Activated T-helper 1 cell treated with anti-CD3 and anti-CD28 coated beads, Interleukin-12 subunit alpha, Interleukin-12 subunit beta, Interleukin-2, Interleukin-4 antibody, amounts not matched to agents 30 ng/mL and 10 ng/mL and 1 ng/mL, durations not matched to agents 14 hours and 24 hours and 36 hours (primary cell): Measurements from ENCODE around the gene DPP6. TPM values are rescaled to one million over a fixed set of nuclear protein-coding genes. Genes with fewer than 3 reads are reported as not detected.

Source experiments
- DNase-seq: peaks from one replicate; pipeline ENCODE4 v3.0.0; 2021; ENCODE audit warnings: low spot score
- H3K27ac Mint-ChIP-seq: one replicate; pipeline ENCODE4 v1.8.0; 2021; ENCODE audit warnings: mild to moderate bottlenecking, mixed read lengths
- H3K27me3 Mint-ChIP-seq: one replicate; pipeline ENCODE4 v1.8.0; 2022; ENCODE audit warnings: mild to moderate bottlenecking, moderate library complexity, mixed read lengths; ENCODE audit not compliant: insufficient read depth
- H3K36me3 Mint-ChIP-seq: one replicate; pipeline ENCODE4 v1.8.0; 2021; ENCODE audit warnings: low read depth, mixed read lengths
- H3K4me1 Mint-ChIP-seq: one replicate; pipeline ENCODE4 v1.8.0; 2021; ENCODE audit warnings: low read depth, mixed read lengths
- H3K4me3 Mint-ChIP-seq: one replicate; pipeline ENCODE4 v1.8.0; 2021; ENCODE audit warnings: mild to moderate bottlenecking, moderate library complexity, mixed read lengths
- H3K9me3 Mint-ChIP-seq: one replicate; pipeline ENCODE4 v1.8.0; 2021; ENCODE audit warnings: mixed read lengths
- intact Hi-C: fragments of 100-400 bp; cut with micrococcal nuclease; formaldehyde crosslinking; loops from one replicate; pipeline ENCODE4 v1.15.1; 2024
- total RNA-seq: library from RNA; stranded (reverse); gene quantifications from 2 replicates; pipeline ENCODE4 v1.2.3, GENCODE V29; 2022

Gene DPP6
- total RNA-seq, 1 donor from 2014 or later, result not detected

DNA sequence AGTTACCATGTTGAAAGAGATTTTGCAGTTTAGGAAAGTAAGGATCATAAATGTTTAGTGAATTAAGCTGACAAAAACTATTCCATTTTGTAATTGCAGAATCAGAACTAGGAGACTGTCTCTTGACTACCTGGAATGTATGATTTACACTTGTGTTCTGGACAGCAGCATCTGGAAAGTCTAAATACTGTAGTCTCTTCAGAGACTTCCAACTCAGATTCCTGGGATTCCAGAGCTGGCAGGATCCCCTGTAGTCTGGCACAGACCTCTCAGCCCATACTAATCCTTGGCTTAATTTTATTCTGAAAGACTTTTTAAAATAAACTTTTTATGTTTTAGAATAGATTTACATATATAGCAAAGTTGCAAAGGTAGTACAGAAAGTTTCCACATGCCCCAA lies 452.7 kb downstream of the DPP6 start:
- Mint-ChIP-seq H3K9me3 (peaks cover 23% of the 10 kb centered on the region), H3K4me1 (no peaks in the 10 kb centered on the region), H3K36me3 (no peaks in the 10 kb centered on the region), H3K27ac (no peak overlapping the region), H3K27me3 (no peaks in the 10 kb centered on the region), H3K4me3 (no peak overlapping the region)
- intact Hi-C loops, result loop anchor here (10.0 kb wide), 1 partner anchor 1120 kb away; no protein-coding TSS in a partner anchor
- no peak for DNase-seq

DNA sequence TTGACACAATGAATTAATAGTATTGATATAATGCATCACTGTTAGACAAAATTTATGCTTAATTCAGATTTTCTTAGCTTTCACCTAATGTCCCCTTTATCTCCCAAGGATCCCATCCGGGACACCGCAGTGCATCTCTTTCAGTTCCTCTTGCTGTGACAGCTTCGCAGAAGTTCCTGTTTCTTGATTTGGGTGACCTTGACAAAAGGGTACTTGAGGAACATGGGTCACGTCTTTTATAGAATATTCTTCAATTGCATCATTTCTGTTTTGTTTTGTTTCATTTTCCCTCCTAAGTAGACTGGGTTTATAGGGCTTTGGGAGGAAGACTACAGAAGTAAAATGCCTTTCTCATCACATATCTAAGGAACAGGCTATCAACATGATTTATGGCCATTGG lies 453.2 kb downstream of the DPP6 start:
- no peaks in the 10 kb centered on the region for H3K36me3 Mint-ChIP-seq
- no peaks in the 10 kb centered on the region for H3K4me1 Mint-ChIP-seq

DNA sequence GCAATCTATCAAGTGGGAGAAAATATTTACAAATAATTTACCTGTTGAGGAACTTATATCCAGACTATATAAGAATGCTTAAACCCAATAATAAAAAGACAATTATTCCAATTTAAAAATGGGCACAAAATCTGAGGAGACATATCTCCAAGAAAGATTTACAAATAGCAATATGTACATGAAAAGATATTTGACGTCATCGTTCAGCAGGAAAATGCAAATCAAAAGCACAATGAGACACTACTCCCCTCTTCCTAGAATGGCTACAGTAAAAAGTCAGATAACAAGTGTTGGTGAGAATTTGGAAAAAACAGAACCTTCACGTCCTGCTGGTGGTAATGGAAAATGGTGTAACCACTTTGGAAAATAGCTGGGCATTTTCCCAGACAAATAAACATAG lies 457.0 kb downstream of the DPP6 start:
- intact Hi-C loops, result loop anchor here (10.0 kb wide), 1 partner anchor 1124 kb away; no protein-coding TSS in a partner anchor
- Mint-ChIP-seq H3K4me1 (no peaks in the 10 kb centered on the region), H3K36me3 (no peaks in the 10 kb centered on the region), H3K27ac (no peak overlapping the region), H3K27me3 (no peaks in the 10 kb centered on the region), H3K4me3 (no peak overlapping the region), H3K9me3 (peaks cover 3% of the 10 kb centered on the region)
- DNase-seq, result no peak

More for the DNA sequence above, 453.2 kb downstream of the DPP6 start:
- intact Hi-C loops, result loop anchor here (10.0 kb wide), 1 partner anchor 1121 kb away; no protein-coding TSS in a partner anchor
- H3K27ac Mint-ChIP-seq, result no peak overlapping the region
- peaks cover 19% of the 10 kb centered on the region for H3K9me3 Mint-ChIP-seq
- no peaks in the 10 kb centered on the region for H3K27me3 Mint-ChIP-seq
- H3K4me3 Mint-ChIP-seq, result no peak overlapping the region
- no peak for DNase-seq

DNA sequence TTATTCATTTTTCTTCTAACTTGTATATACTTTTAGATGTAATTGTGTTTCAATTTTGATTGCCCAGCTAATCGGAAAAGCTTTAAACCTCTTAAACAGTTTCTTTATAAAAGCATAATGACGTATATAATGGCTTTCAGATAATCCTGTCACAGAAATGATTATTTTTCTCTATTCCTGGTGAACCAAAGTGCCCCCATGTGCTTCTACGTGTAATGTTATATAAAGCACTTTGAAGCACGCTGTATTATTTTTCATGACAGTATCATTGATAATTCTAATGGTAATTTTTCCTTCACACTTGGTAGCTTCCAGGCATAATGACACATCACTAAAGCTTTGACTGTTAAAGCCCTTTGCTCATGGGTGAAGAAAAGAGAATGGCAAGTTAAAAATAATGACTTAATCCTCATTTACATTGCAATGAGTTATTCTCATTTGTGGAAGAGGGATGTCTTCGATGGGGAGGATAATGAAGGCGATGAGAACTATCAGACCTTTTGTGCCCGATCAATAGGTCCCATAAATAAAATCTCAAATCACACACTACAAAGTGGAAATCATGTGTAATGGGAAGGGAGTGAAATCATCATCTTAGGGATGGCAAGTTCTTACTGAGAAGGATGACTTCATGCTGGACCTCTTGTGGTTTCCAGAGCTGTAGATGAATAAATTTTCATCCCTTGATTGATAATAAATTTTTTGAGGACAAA lies 460.1 kb downstream of the DPP6 start:
- no peaks in the 10 kb centered on the region for H3K27me3 Mint-ChIP-seq
- no peak overlapping the region for H3K27ac Mint-ChIP-seq
- intact Hi-C loops, result no loop called here
- H3K9me3 Mint-ChIP-seq, result peaks cover 3% of the 10 kb centered on the region
- H3K4me3 Mint-ChIP-seq, result no peak overlapping the region
- no peak for DNase-seq
- no peaks in the 10 kb centered on the region for H3K36me3 Mint-ChIP-seq
- no peaks in the 10 kb centered on the region for H3K4me1 Mint-ChIP-seq

DNA sequence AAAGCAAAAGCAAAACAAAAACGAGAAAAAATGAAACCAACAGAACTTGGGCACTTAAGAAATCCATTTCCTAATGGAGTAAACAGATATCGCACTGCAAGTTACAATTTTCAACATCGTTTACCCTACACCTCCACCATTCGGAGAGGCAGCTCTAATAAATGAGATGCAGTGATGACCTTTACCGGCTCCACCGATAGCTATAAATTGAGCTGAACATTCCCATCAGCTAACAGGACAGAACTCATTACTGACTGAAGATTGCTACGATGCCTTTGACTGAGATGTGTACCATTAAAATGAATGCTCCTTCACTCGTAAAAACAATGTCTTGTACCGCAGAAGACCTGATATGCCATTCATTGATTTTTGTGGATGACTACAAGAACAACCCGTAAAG lies 465.6 kb downstream of the DPP6 start:
- DNase-seq, result no peak
- Mint-ChIP-seq H3K36me3 (no peaks in the 10 kb centered on the region), H3K27me3 (no peaks in the 10 kb centered on the region), H3K27ac (no peak overlapping the region), H3K4me3 (no peak overlapping the region), H3K4me1 (no peaks in the 10 kb centered on the region), H3K9me3 (peaks cover 11% of the 10 kb centered on the region)
- intact Hi-C loops, result no loop called here

DNA sequence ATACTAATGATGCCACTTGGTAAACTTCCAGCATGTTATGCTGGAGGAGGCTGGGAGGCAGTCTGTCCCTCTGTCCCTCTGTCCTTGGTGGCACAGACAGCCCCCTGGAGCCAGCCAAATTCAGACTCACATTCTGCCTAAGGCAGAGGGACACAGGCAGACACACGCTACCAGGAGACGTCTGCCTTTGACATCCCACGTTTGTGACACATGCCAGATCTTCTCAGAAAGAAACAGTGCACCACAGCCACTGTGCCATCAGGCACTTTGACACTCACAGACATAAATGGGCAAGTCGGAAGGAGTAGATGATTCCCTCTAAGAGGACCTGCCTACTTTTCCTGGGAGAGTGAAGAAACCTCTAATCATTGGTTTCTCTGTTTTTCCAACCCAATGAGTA lies 467.0 kb downstream of the DPP6 start:
- H3K4me1 Mint-ChIP-seq, result no peaks in the 10 kb centered on the region
- DNase-seq, result no peak
- no peaks in the 10 kb centered on the region for H3K27me3 Mint-ChIP-seq
- no peak overlapping the region for H3K4me3 Mint-ChIP-seq
- no peaks in the 10 kb centered on the region for H3K36me3 Mint-ChIP-seq
- intact Hi-C loops, result no loop called here
- H3K27ac Mint-ChIP-seq, result no peak overlapping the region
- peaks cover 17% of the 10 kb centered on the region for H3K9me3 Mint-ChIP-seq

DNA sequence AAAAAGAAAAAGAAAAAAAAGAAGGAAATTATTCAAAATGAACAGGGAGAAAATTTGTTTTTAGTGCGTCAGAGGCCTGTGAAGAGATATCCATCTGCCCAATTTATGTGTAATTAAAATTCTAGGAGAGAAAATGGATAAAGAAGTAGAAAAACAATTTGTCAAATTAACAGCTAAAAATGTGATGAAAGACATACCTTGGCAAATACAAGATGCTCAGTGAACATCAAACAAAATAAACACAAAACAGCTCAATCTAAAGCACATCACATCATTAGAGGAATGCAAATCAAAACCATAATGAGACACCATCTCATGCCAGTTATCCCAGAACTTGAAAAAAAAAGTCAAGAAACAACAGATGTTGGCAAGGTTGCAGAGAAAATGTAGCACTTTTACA lies 477.9 kb downstream of the DPP6 start:
- no peaks in the 10 kb centered on the region for H3K4me1 Mint-ChIP-seq
- no peak for DNase-seq
- H3K4me3 Mint-ChIP-seq, result no peak overlapping the region
- no peaks in the 10 kb centered on the region for H3K27me3 Mint-ChIP-seq
- H3K9me3 Mint-ChIP-seq, result peaks cover 4% of the 10 kb centered on the region
- H3K27ac Mint-ChIP-seq, result no peak overlapping the region
- intact Hi-C loops, result no loop called here
- H3K36me3 Mint-ChIP-seq, result no peaks in the 10 kb centered on the region

DNA sequence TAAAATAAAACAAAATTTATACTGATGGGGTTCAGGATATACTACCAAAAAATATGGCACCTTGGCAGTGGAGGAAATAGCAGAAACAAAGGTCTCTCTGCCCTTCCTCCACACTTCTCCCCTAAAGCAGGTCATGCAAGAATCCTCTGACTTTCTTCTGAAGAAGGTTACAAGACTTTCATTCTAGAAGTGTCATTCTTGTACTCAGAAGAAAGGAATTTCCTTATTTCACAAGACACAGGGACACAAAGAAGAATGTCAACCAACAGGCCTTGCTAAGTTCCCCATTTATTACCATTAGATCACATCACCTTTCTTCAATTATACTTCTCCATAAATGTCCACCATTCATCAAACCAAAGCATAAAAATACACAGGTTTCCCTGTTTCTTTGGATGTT lies 480.6 kb downstream of the DPP6 start:
- H3K36me3 Mint-ChIP-seq, result no peaks in the 10 kb centered on the region
- H3K4me3 Mint-ChIP-seq, result no peak overlapping the region
- H3K27me3 Mint-ChIP-seq, result no peaks in the 10 kb centered on the region
- intact Hi-C loops, result no loop called here
- peaks cover 4% of the 10 kb centered on the region for H3K9me3 Mint-ChIP-seq
- no peak overlapping the region for H3K27ac Mint-ChIP-seq
- DNase-seq, result no peak
- H3K4me1 Mint-ChIP-seq, result no peaks in the 10 kb centered on the region

DNA sequence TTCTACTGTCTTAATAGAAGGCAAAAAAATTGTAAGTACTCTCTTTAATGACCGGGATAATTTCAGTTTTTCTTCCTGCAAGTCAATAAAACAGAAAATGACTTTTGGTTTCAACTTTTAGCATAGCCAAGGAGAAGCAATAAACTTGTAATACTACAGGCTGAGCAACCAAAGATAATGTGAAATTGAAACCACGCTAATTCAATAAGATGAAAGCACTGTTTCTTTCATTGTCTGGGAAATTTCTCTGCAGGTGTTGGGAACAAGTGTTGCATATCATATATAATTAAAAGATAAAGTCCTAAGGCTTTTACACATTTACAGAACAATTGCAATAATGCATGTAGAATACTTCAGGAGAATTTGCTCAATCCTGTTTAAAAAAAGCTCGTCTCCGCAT lies 488.4 kb downstream of the DPP6 start:
- Mint-ChIP-seq H3K36me3 (no peaks in the 10 kb centered on the region), H3K4me3 (no peak overlapping the region), H3K27ac (no peak overlapping the region), H3K27me3 (no peaks in the 10 kb centered on the region), H3K9me3 (no peaks in the 10 kb centered on the region), H3K4me1 (no peaks in the 10 kb centered on the region)
- intact Hi-C loops, result no loop called here
- DNase-seq, result no peak

DNA sequence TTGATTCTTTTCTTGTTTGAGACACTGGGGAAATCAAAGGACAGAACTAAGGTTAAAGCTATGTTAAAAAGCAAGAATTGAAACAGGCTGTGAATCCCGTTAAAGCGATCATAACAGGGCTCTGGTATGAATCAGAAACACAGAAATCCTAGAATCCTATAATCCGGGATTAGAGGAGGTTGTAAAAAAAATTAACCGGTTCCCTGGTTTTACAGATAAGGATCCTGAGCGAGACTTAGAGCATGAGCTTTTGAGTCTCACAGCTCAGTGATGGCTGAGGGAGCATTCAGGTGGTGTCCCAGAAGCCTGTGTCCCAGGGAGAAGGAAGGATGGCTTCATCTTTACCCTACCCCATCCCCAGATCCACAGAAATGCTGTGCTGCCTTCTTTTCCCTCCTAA lies 489.4 kb downstream of the DPP6 start:
- intact Hi-C loops, result no loop called here
- no peak for DNase-seq
- no peaks in the 10 kb centered on the region for H3K36me3 Mint-ChIP-seq
- H3K27me3 Mint-ChIP-seq, result no peaks in the 10 kb centered on the region
- H3K4me3 Mint-ChIP-seq, result no peak overlapping the region
- H3K27ac Mint-ChIP-seq, result no peak overlapping the region
- no peaks in the 10 kb centered on the region for H3K9me3 Mint-ChIP-seq
- no peaks in the 10 kb centered on the region for H3K4me1 Mint-ChIP-seq

DNA sequence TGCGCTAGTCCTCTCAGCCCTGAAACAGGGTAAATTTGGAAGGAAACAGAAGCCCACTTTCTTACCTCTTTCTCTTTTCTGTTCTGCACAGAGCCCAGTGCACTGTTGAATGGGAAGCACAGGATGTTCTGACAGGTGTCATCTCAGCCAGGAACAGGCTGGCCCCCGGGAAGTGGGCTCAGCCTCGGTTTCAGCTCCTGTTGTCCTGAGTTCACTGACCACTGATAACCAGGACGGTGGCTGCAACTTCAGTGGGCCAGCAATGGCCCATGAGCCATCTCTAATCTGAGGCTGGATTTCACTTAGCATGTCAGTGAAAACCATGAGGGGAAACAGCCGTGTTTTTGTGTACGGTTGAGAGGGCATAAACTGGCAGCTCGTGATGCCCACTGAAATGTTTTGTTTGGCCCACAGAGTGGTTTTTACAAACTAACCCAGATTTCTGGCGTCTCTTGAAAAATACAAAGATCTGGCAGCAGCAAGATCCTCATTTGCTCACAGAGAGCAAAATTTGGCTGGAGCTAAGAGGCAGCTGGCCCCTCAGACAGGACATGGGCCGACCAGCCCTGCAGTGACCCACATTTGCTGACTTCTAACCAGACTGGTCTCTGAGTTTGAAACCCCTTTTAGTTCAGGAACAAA lies 494.9 kb downstream of the DPP6 start:
- H3K36me3 Mint-ChIP-seq, result no peaks in the 10 kb centered on the region
- H3K9me3 Mint-ChIP-seq, result peaks cover 3% of the 10 kb centered on the region
- H3K4me1 Mint-ChIP-seq, result no peaks in the 10 kb centered on the region
- no peak overlapping the region for H3K27ac Mint-ChIP-seq
- no peak for DNase-seq
- intact Hi-C loops, result no loop called here
- no peak overlapping the region for H3K4me3 Mint-ChIP-seq
- no peaks in the 10 kb centered on the region for H3K27me3 Mint-ChIP-seq

DNA sequence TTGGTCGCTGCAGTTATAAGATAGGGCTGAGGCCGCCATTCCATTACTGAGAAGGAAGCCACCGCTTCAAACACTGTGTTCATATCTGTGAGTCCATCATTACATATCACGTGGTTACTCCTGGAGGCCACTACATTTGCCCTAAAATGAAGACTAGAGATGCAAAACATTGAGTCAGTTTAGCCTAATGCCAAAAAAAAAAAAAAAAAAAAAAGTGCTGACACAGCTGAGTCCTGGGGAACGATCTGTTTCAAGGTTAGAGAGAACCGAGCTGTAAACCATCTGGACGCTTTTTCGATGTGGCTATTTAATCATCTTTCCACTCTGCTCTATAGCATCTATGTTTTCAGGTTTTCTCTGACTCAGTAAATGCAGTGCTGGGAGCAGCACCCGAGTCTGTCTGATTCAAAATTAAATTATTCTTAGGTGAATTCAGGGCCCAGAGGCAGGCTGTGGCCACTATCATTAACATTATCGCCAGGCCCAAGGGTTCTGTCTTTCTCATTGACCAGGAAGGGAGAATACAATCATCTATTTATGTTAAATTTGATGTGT lies 501.6 kb downstream of the DPP6 start:
- Mint-ChIP-seq H3K4me1 (no peaks in the 10 kb centered on the region), H3K27ac (no peak overlapping the region), H3K9me3 (peaks cover 3% of the 10 kb centered on the region), H3K4me3 (no peak overlapping the region), H3K36me3 (no peaks in the 10 kb centered on the region), H3K27me3 (no peaks in the 10 kb centered on the region)
- intact Hi-C loops, result no loop called here
- no peak for DNase-seq

DNA sequence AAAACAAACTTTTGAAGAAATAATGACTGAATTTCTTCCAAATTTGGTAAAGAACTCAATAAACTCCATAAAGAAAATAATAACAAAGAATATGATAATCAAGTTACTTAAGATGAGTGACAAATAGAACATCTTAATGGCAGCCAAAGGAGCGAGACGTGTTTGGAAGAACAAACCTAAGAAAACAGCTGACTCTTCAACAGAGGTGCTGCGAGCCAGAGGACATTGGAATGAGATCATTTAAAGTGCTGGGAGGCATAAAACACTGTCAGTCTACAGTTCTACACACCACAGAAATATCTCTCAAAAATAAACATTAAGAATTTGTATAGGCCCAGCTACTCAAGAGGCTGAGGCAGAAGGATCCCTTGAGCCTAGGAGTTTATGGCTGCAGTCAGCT lies 507.3 kb downstream of the DPP6 start:
- Mint-ChIP-seq H3K4me3 (no peak overlapping the region), H3K4me1 (no peaks in the 10 kb centered on the region), H3K27ac (no peak overlapping the region), H3K27me3 (no peaks in the 10 kb centered on the region), H3K9me3 (no peaks in the 10 kb centered on the region), H3K36me3 (no peaks in the 10 kb centered on the region)
- intact Hi-C loops, result no loop called here
- DNase-seq, result no peak
